Activated T-cell treated with anti-CD3 and anti-CD28 coated beads, Interleukin-2, amount 50 U/mL, for 4 hours (primary cell): Measurements from ENCODE around the gene TOPBP1. TPM values are rescaled to one million over a fixed set of nuclear protein-coding genes. Genes with fewer than 3 reads are reported as not detected.

Experiments used
- ATAC-seq, 2 donors: fragments of 200-7000 bp; cut with Tn5 transposase; one replicate each; pipeline ENCODE4 v1.10.0; 2021
- DNase-seq: peaks from one replicate; pipeline ENCODE4 v3.0.0-alpha.2; 2020
- H3K27me3 Mint-ChIP-seq: one replicate; pipeline ENCODE4 v1.8.0; 2021; ENCODE audit warnings: low read depth, mixed read lengths
- H3K36me3 Mint-ChIP-seq: one replicate; pipeline ENCODE4 v1.8.0; 2022; ENCODE audit warnings: mixed read lengths; ENCODE audit not compliant: insufficient read depth
- H3K4me1 Mint-ChIP-seq: one replicate; pipeline ENCODE4 v1.8.0; 2021; ENCODE audit warnings: low read depth, mixed read lengths
- H3K4me3 Mint-ChIP-seq: one replicate; pipeline ENCODE4 v1.8.0; 2021; ENCODE audit warnings: mild to moderate bottlenecking, moderate library complexity, mixed read lengths
- H3K9me3 Mint-ChIP-seq: one replicate; pipeline ENCODE4 v1.8.0; 2021; ENCODE audit warnings: mixed read lengths
- total RNA-seq, 3 donors: library from RNA; stranded (reverse); gene quantifications; one replicate each; pipeline ENCODE4 v1.2.1, GENCODE V29; 2021

Gene TOPBP1
- total RNA-seq, 3 donors from 2014 or later: 61.0 to 65.9 (median 61.5) TPM

DNA sequence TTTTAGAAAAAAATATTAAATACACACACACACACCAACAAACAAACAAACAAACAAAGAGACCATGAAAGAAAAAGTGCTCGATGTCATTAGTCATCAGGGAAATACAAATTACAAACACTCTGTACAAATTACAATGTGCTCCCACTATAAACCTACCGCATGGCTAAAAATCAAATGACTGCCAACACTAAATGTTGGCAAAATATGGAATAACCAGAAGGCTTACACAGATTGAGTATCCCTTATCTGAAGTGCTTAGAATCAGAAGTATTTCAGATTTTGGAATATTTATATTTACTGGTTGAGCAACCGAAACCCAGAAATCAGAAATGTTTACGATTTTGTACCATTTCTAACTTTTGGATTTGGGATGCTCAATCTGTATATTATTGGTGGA, 54.8 kb downstream of the TOPBP1 start:
- Mint-ChIP-seq H3K4me3 (no peak overlapping the region), H3K27me3 (no peaks in the 10 kb centered on the region), H3K36me3 (peaks cover 56% of the 10 kb centered on the region), H3K4me1 (peaks cover 2% of the 10 kb centered on the region), H3K9me3 (no peaks in the 10 kb centered on the region)
- DNase-seq (no peak), ATAC-seq (no peak)

DNA sequence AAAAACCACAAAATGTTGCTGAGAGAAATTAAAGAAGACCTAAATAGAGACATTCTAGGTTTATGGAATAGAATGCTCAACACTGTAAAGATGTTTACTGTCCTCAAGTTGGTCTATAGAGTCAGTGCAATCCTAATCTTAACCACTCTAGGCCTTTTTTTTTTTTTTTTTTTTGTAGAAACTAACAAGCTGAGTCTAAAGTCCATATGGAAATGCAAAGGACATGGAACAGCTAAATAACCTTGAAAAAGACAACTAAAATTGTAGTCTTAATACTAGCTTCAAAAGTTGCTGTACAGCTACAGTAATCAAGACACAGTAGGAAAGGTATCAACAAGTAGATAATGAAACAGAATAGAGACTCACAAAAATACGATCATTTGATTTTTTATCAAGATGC, 55.4 kb downstream of the TOPBP1 start:
- Mint-ChIP-seq H3K36me3 (peaks cover 57% of the 10 kb centered on the region), H3K9me3 (no peaks in the 10 kb centered on the region), H3K27me3 (no peaks in the 10 kb centered on the region), H3K4me1 (peaks cover 2% of the 10 kb centered on the region), H3K4me3 (no peak overlapping the region)
- no peak for ATAC-seq
- DNase-seq: no peak

DNA sequence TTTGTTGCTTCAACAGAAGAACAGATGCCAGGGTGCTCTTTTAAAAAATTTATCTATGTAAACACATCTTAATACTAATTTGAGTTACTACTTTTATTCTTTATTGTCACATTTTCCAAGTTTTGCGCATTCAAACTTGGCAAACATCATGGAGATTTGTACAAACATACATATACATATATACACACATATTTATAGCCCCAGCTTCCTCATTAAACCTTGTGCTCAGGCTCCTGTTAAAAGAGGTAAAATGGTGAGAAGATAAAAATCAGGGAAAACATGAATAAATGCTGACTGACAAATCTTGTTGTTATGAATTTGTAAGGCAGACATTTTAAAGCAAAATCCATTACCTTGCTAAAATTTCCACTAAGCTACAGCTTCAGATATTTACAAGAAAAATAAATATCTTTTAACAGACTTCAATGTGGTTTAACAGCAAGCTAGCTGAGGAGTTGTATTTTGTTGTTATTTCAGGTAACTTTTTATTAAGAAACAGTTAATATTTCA, 61.1 kb downstream of the TOPBP1 start:
- Mint-ChIP-seq H3K4me3 (no peak overlapping the region), H3K27me3 (no peaks in the 10 kb centered on the region), H3K36me3 (peaks cover 20% of the 10 kb centered on the region), H3K9me3 (no peaks in the 10 kb centered on the region), H3K4me1 (peaks cover 3% of the 10 kb centered on the region)
- ATAC-seq (no peak), DNase-seq (no peak)

DNA sequence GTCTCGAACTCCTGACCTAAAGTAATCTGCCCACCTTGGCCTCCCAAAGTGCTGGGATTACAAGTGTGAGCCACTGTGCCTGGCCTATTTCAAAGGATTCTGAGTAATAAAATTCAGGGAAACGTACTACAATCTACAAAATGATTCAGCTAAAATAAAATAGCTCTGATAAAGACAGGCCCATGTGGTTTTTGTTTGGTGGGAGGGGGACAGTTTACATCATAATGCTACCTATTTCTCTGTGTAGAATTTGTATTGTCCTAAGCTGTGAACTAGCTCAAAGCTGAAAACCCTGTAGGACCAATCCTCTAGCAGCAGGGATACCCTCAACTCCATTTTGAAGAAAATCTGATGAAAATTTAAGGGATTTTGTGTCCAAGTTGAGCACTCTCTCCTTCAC, 62.5 kb downstream of the TOPBP1 start:
- Mint-ChIP-seq H3K9me3 (no peaks in the 10 kb centered on the region), H3K4me1 (peaks cover 13% of the 10 kb centered on the region), H3K27me3 (no peaks in the 10 kb centered on the region), H3K36me3 (peaks cover 14% of the 10 kb centered on the region), H3K4me3 (no peak overlapping the region)
- DNase-seq: no peak
- no peak for ATAC-seq

DNA sequence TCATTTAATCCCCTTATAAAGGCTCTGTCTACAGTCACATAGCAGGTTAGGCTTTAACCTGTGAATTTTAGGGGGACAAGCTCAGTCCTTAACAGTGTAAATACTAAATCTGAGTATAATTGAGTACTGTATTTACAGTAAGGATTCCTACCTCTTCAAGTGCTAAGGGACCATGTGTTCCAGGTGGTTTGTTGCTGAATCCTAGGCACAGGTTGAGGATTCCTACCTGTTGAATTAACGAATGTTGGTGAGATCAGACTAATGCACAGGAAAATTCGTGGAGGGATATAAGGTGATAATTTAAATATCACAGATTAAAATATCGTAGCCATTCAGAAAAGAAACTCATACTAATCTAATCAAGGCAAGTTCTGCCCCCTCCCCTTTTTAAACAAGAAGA, 63.3 kb downstream of the TOPBP1 start:
- ATAC-seq: no peak
- H3K36me3 Mint-ChIP-seq: peaks cover 11% of the 10 kb centered on the region
- H3K4me1 Mint-ChIP-seq: peaks cover 13% of the 10 kb centered on the region
- DNase-seq: no peak
- H3K27me3 Mint-ChIP-seq: no peaks in the 10 kb centered on the region
- no peaks in the 10 kb centered on the region for H3K9me3 Mint-ChIP-seq
- H3K4me3 Mint-ChIP-seq: no peak overlapping the region

DNA sequence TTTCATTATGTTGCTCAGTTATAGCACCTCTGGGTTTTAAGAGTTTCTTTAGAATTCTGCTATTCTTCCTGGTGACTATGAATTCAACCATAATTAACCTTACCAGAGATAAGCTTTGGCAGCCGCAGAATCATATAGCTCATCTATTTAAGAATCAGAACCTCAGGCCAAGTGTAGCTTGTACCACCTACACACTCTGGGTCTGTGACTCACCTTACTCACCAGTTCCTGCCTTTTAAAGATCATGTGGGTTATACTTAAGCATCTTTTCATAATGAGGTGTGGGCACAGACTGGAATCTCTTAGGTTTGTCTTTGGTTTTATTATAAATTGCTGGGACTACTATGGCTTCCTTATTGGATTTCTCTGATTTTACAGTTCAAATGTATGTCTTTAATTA, 66.4 kb downstream of the TOPBP1 start:
- Mint-ChIP-seq H3K27me3 (no peaks in the 10 kb centered on the region), H3K9me3 (no peaks in the 10 kb centered on the region), H3K4me1 (peaks cover 18% of the 10 kb centered on the region), H3K4me3 (no peak overlapping the region), H3K36me3 (peaks cover 8% of the 10 kb centered on the region)
- DNase-seq (peak; percentile 11), ATAC-seq (peak; percentile 91 to 97)

DNA sequence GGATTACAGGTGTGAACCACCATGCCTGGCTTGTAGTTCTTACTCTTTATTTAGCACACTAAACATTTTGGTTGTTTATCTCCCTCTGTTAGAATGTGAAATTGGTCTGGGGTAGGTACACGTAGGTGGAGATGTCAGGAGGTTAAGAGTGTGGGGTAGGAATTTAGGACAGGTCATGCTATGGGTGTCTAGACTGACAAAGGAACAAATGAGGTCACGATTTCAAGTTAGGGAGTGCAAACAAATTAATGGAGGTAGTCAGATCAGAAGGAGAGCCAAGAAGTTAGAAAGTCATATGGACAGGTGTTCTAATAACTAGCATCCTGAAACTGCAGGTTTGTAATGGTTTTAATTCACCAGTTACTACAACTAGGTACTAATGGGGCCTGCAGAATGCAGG, 68.5 kb downstream of the TOPBP1 start:
- DNase-seq: no peak
- H3K36me3 Mint-ChIP-seq: peaks cover 21% of the 10 kb centered on the region
- H3K9me3 Mint-ChIP-seq: no peaks in the 10 kb centered on the region
- H3K27me3 Mint-ChIP-seq: no peaks in the 10 kb centered on the region
- no peak overlapping the region for H3K4me3 Mint-ChIP-seq
- ATAC-seq: no peak
- H3K4me1 Mint-ChIP-seq: peaks cover 22% of the 10 kb centered on the region

DNA sequence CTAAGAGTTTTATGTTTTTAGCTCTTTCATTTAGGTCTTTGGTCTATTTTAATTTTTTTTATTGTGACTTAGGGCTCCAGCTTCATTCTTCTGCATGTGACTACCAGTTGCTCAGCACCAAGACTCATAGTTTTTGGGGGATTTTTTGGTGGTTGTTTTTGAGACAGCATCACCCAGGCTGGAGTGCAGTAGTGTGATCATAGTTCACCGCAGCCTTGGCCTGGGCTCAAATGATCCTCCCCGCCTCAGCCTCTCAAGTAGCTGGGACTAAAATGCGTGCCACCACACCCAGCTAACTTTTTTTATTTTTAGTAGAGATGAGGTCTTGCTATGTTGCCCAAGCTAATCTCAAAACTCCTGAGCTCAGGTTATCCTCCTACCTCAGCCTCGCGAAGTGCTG, 68.9 kb downstream of the TOPBP1 start:
- Mint-ChIP-seq H3K4me1 (peaks cover 22% of the 10 kb centered on the region), H3K9me3 (no peaks in the 10 kb centered on the region), H3K27me3 (no peaks in the 10 kb centered on the region), H3K4me3 (no peak overlapping the region), H3K36me3 (peaks cover 21% of the 10 kb centered on the region)
- DNase-seq (no peak), ATAC-seq (peak; percentile 25 to 42)

DNA sequence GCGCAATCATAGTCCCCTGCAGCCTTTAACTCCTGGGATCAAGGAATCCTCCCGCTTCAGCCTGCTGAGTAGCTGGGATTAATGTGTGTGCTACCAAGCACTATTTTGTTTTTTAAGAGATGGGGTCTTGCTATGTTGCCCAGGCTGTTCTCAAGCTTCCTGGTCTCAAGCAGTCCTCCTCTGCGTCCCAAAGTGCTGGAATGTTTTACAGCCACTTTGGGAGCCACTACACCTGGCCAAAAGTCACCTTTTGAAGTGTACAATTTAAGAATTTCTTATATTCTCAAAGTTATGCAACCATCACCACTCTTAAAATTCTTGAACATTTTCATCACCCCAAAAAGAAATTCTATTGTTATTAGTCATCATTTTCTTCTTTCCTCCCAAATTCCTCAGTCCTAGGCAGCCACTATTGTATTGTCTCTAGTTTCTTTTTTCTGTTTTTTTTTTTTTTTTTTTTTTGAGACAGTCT, 70.4 kb downstream of the TOPBP1 start:
- no peaks in the 10 kb centered on the region for H3K9me3 Mint-ChIP-seq
- peaks cover 25% of the 10 kb centered on the region for H3K4me1 Mint-ChIP-seq
- peaks cover 31% of the 10 kb centered on the region for H3K36me3 Mint-ChIP-seq
- DNase-seq (no peak), ATAC-seq (no peak)
- no peaks in the 10 kb centered on the region for H3K27me3 Mint-ChIP-seq
- H3K4me3 Mint-ChIP-seq: no peak overlapping the region

DNA sequence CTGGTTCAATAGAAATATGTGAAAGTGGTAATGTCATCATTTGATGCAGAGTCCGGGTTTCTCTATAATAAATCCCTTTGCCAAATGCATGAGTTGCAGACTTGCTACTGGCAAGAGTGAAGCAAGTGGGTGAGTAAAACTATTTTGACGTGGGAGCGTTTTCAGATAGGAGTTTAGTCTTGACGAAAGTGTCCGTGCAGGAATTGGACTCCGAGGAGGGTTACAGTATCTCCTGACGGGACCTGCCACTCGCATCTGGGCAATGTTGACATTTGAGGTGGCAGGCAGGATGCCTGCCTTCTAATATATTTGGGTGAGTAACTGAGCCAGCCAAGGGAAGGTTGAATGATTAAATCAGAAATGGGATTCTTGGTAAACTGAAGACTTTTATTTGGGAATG, 72.2 kb downstream of the TOPBP1 start:
- peaks cover 38% of the 10 kb centered on the region for H3K36me3 Mint-ChIP-seq
- H3K9me3 Mint-ChIP-seq: no peaks in the 10 kb centered on the region
- no peak for DNase-seq
- H3K27me3 Mint-ChIP-seq: no peaks in the 10 kb centered on the region
- no peak overlapping the region for H3K4me3 Mint-ChIP-seq
- no peak for ATAC-seq
- H3K4me1 Mint-ChIP-seq: peaks cover 13% of the 10 kb centered on the region

DNA sequence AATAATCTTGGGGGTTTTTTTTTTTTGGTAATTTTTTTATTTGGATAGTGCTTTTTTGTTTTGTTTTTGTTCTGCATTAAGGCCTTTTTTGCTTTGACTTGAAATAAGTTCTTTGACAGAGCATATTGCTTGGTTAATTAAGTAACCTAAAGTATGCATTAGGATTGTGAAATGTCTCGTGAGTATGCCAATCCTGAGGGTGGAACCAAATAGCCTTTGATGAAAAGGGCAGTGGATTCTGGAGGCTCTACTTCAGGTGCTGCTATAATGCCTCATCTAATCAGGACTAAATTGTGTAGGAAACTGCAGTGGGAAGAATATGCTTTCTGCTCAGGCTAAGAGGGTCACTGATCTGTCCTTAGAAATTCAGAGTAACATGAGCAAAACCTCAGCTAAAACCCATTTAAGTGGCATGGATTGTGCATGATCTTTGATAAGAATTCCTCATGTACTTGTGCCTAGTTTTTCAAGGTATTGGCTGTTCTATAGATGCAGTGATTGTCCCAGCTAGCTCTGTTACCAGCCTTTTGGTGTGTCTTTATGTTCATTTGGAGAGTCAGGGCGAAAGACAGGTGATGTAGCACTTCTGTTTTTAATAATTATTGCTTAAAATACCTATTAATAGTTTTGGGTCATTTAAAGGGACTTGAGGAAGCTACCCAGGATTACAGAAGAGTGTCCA, 72.8 kb downstream of the TOPBP1 start:
- peaks cover 13% of the 10 kb centered on the region for H3K4me1 Mint-ChIP-seq
- no peak overlapping the region for H3K4me3 Mint-ChIP-seq
- DNase-seq (no peak), ATAC-seq (no peak)
- no peaks in the 10 kb centered on the region for H3K27me3 Mint-ChIP-seq
- H3K36me3 Mint-ChIP-seq: peaks cover 41% of the 10 kb centered on the region
- no peaks in the 10 kb centered on the region for H3K9me3 Mint-ChIP-seq

DNA sequence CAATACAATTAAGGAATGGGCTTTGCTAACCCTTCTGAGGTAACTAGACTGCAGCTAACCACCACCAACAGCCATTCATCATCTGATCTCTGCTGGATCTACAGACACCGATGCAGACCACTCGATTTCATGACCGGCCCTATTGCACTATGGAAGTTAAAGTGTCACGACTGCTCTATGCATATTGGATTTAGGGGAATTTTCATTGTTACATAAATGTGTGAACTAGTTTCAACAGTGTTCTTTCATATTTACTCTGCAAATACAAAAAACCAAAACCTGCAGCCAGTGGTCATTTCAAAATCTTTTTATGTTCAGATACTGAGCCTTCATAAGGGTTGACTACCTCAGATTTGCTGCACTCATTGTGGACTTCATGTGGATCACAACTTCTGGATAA, 73.7 kb downstream of the TOPBP1 start:
- H3K27me3 Mint-ChIP-seq: no peaks in the 10 kb centered on the region
- H3K9me3 Mint-ChIP-seq: no peaks in the 10 kb centered on the region
- H3K4me1 Mint-ChIP-seq: peaks cover 12% of the 10 kb centered on the region
- peaks cover 46% of the 10 kb centered on the region for H3K36me3 Mint-ChIP-seq
- H3K4me3 Mint-ChIP-seq: no peak overlapping the region
- ATAC-seq (no peak), DNase-seq (no peak)

DNA sequence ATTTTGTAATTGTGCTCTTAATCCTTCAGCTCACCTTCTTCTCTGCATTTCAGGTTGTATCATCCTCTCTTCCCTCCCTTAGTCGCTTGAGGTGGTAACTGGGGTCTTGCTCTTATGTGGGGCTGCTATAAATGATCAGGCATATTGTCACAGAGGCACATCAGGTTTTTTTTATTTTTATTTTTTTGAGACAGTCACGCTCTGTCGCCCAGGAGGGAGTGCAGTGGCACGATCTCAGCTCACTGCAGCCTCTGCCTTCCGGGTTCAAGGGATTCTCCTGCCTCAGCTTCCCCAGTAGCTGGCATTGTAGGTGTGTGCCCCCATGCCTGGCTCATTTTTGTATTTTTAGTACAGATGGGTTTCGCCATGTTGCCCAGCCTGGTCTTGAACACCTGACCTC, 78.3 kb downstream of the TOPBP1 start:
- H3K9me3 Mint-ChIP-seq: no peaks in the 10 kb centered on the region
- H3K36me3 Mint-ChIP-seq: peaks cover 50% of the 10 kb centered on the region
- no peak overlapping the region for H3K4me3 Mint-ChIP-seq
- ATAC-seq: no peak
- peaks cover 41% of the 10 kb centered on the region for H3K4me1 Mint-ChIP-seq
- no peaks in the 10 kb centered on the region for H3K27me3 Mint-ChIP-seq
- DNase-seq: no peak

DNA sequence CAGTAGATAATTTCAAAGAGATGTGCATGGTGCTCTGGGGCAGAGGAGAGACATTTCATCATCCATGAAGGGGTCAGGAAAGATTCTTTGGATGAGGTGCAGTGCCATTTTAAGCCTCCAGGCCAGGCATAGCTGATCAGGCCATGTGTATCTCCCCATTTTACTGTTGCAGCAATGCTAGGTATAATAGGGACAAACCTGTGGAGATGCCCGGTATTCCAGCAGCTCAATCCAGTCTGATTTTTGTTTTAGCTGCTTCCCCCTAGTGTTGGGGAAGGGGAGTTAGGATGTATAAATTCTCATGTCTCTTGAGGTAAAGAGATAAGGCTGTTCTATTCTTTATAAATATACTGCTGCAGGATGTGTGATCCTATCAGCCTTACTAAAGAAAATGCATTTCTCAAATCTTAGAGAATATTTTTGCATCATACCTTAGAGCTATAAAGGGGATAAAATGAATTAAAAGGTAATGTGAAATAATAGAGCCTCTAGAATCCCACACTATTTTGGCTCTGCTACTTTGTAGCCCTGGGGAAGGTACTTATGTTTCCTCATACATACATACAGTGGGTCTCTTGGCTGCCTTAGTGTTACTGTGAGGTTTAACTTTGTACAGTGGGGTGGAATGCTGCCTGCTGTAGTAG, 83.1 kb downstream of the TOPBP1 start:
- H3K4me3 Mint-ChIP-seq: peak overlapping the region; percentile 97
- peaks cover 54% of the 10 kb centered on the region for H3K36me3 Mint-ChIP-seq
- ATAC-seq (no peak), DNase-seq (no peak)
- no peaks in the 10 kb centered on the region for H3K9me3 Mint-ChIP-seq
- H3K4me1 Mint-ChIP-seq: peaks cover 65% of the 10 kb centered on the region
- no peaks in the 10 kb centered on the region for H3K27me3 Mint-ChIP-seq

DNA sequence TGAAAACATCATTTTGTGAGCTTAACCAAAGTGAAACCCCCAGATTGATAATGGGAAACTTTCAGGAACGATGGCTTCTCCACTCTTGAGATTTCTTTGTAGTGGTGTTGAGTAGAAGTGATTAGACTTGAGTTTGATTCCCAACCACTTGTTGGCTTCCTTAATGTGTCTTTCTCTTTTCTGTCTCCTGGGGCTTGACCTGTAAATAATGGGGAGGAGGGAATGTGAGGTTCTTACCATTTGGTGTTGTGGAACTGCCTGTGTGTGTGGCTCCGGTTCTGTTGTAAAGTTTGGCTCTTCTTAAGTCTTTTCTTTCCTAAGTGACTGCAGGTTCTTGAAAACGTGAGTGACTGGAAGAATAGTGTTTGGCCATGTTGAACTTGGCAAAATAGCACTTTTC, 85.6 kb downstream of the TOPBP1 start:
- ATAC-seq (no peak), DNase-seq (no peak)
- Mint-ChIP-seq H3K4me3 (peak overlapping the region; percentile 97), H3K9me3 (no peaks in the 10 kb centered on the region), H3K4me1 (peaks cover 64% of the 10 kb centered on the region), H3K36me3 (peaks cover 37% of the 10 kb centered on the region), H3K27me3 (no peaks in the 10 kb centered on the region)
